Head of caudate nucleus (tissue), 42 donors: ENCODE data around the gene CHCHD5.
"Not testable (repeated sequence)": the region's sequence is repeated elsewhere in the genome, so short reads cannot be mapped to it uniquely, and the experiment has no call there.

Source experiments
- DNase-seq, 42 donors: peaks; one replicate each; pipeline versions ENCODE4 v3.0.0 to v3.0.0-alpha.2; 2020 to 2021; ENCODE audit warnings: mixed read lengths in 7 of 42
- intact Hi-C: fragments of 100-400 bp; cut with DNase I; formaldehyde crosslinking; loops from one replicate; pipeline ENCODE4 v1.15.0; 2022

CHCHD5 gene

GRCh38 chr2:112615051-112615450, 30.6 kb downstream of the CHCHD5 start:
- intact Hi-C loops: no loop called here
- peak in 2 of 42 donors; percentile 10 to 11 for DNase-seq

- intact Hi-C loops: not testable (repeated sequence)
- DNase-seq: peak in 1 of 42 donors; percentile 2
Observed at GRCh38 chr2:112615798-112616197, 31.4 kb downstream of the CHCHD5 start.

- intact Hi-C loops: no loop called here
- DNase-seq: peak in 2 of 42 donors; percentile 1 to 2
Observed at GRCh38 chr2:112618383-112618782, 34.0 kb downstream of the CHCHD5 start.

GRCh38 chr2:112621790-112622527, 37.5 kb downstream of the CHCHD5 start:
- DNase-seq: peak in 3 of 42 donors; percentile 3 to 15 (median 8)
- intact Hi-C loops: loop anchor here (10.0 kb wide), 1 partner anchor 103 kb away; the partner anchor contains the start of gene NT5DC4

GRCh38 chr2:112622528-112622849, 38.1 kb downstream of the CHCHD5 start:
- peak in 1 of 42 donors; percentile 9 for DNase-seq
- intact Hi-C loops: loop anchor here (10.0 kb wide), 1 partner anchor 102 kb away; the partner anchor contains the start of gene NT5DC4

- DNase-seq: peak in 5 of 42 donors; percentile 3 to 19 (median 4)
- intact Hi-C loops: loop anchor here (10.0 kb wide), 1 partner anchor 101 kb away; the partner anchor contains the start of gene NT5DC4
Observed at GRCh38 chr2:112623913-112624777, 39.7 kb downstream of the CHCHD5 start.

GRCh38 chr2:112625474-112626114, 41.2 kb downstream of the CHCHD5 start:
- peak in 5 of 42 donors; percentile 4 to 19 (median 9) for DNase-seq
- intact Hi-C loops: loop anchor here (10.0 kb wide), 1 partner anchor 99 kb away; the partner anchor contains the start of gene NT5DC4

GRCh38 chr2:112626604-112627059, 42.2 kb downstream of the CHCHD5 start:
- intact Hi-C loops: loop anchor here (10.0 kb wide), 1 partner anchor 98 kb away; the partner anchor contains the start of gene NT5DC4
- DNase-seq: peak; percentile 56 to 88 (median 75)

GRCh38 chr2:112627060-112628040, 42.9 kb downstream of the CHCHD5 start:
- intact Hi-C loops: loop anchor here (10.0 kb wide), 1 partner anchor 97 kb away; the partner anchor contains the start of gene NT5DC4
- DNase-seq: peak in 13 of 42 donors; percentile 12 to 59 (median 26)

- DNase-seq: peak in 2 of 42 donors; percentile 2 to 3
- intact Hi-C loops: loop anchor here (10.0 kb wide), 1 partner anchor 96 kb away; the partner anchor contains the start of gene NT5DC4
Observed at GRCh38 chr2:112629224-112629623, 44.8 kb downstream of the CHCHD5 start.

- DNase-seq: peak in 2 of 42 donors; percentile 3 to 7
- intact Hi-C loops: loop anchor here (10.0 kb wide), 1 partner anchor 95 kb away; the partner anchor contains the start of gene NT5DC4
Observed at GRCh38 chr2:112629823-112630222, 45.4 kb downstream of the CHCHD5 start.

- intact Hi-C loops: no loop called here
- DNase-seq: peak in 4 of 42 donors; percentile 3 to 7 (median 5)
Observed at GRCh38 chr2:112630268-112630667, 45.9 kb downstream of the CHCHD5 start.

- intact Hi-C loops: no loop called here
- no peak for DNase-seq
Observed at GRCh38 chr2:112633708-112634107, 49.3 kb downstream of the CHCHD5 start.

GRCh38 chr2:112634153-112634873, 49.9 kb downstream of the CHCHD5 start:
- intact Hi-C loops: no loop called here

GRCh38 chr2:112634874-112635157, 50.4 kb downstream of the CHCHD5 start:
- intact Hi-C loops: no loop called here
- peak in 3 of 42 donors; percentile 6 to 10 (median 7) for DNase-seq

More at GRCh38 chr2:112634153-112634873, 49.9 kb downstream of the CHCHD5 start:
- DNase-seq: peak in 6 of 42 donors; percentile 0 to 13 (median 3)

- peak in 3 of 42 donors; percentile 12 to 15 (median 13) for DNase-seq
- intact Hi-C loops: no loop called here
Observed at GRCh38 chr2:112636605-112637288, 52.3 kb downstream of the CHCHD5 start.
